Measurements from ENCODE around the gene AGMAT. TPM values are rescaled to one million over a fixed set of nuclear protein-coding genes. Genes with fewer than 3 reads are reported as not detected.

The AGMAT gene
- total and polyA plus RNA-seq, 9 of the 15 experiments (the other 6 are each of a cell fraction or from before 2014, with no cell fraction given) = not detected

- TF ChIP-seq THAP7 (CRISPR knock-in tag; IDR thresholded peaks at IDR 0.05) (no peak), TGIF2 (CRISPR knock-in tag; IDR thresholded peaks at IDR 0.05) (no peak), MEIS2 (IDR thresholded peaks at IDR 0.05; ENCODE audit: partially characterized antibody) (no peak), ETV1 (tag; conservative IDR thresholded peaks at IDR 0.05; ENCODE audit: low read depth) (no peak), ZC3H11A (IDR thresholded peaks at IDR 0.05; ENCODE audit: low read depth, low read length) (no peak), ZNF668 (CRISPR knock-in tag; IDR thresholded peaks at IDR 0.05) (no peak), KDM1A (IDR thresholded peaks at IDR 0.05) (no peak), USF1 (CRISPR knock-in tag; IDR thresholded peaks at IDR 0.05) (no peak), ZZZ3 (IDR thresholded peaks at IDR 0.05) (no peak), KHSRP (IDR thresholded peaks at IDR 0.05) (0 out of 2 replicates have a peak, but pooled peaks have one; percentile 38), KLF13 (tag; IDR thresholded peaks at IDR 0.05; ENCODE audit: borderline replicate concordance, low read depth) (0 out of 2 replicates have a peak, but pooled peaks have one; percentile 28), NEUROD1 (IDR thresholded peaks at IDR 0.05; ENCODE audit: borderline replicate concordance, low read depth, low read length, partially characterized antibody) (peak; percentile 17), MTF1 (CRISPR knock-in tag; IDR thresholded peaks at IDR 0.05; ENCODE audit: borderline replicate concordance) (no peak), GMEB1 (CRISPR knock-in tag; IDR thresholded peaks at IDR 0.05) (peak; percentile 86), NCOA1 (IDR thresholded peaks at IDR 0.05; ENCODE audit: low read depth) (peak; percentile 83; the same call in 1 of the 2 replicates), NELFE (IDR thresholded peaks at IDR 0.05; ENCODE audit: insufficient read depth, insufficient read length) (no peak), RBM34 (IDR thresholded peaks at IDR 0.05; ENCODE audit: borderline replicate concordance, insufficient read depth, low read length) (no peak), SAFB (IDR thresholded peaks at IDR 0.05; ENCODE audit: borderline replicate concordance, low read depth, low read length) (no peak), PKNOX1 (IDR thresholded peaks at IDR 0.05) (0 out of 2 replicates have a peak, but pooled peaks have one; percentile 49), GTF2E2 (tag; IDR thresholded peaks at IDR 0.05) (no peak)
Measured at GRCh38 chr1:15524283-15525049, 60.4 kb downstream of the AGMAT start (continued).

All from K562 (cell line).